NCI-H1417 (cell line): Measurements from ENCODE around the gene NRBP1.
"Not testable (repeated sequence)": the region's sequence is repeated elsewhere in the genome, so short reads cannot be mapped to it uniquely, and the experiment has no call there.

ENCODE experiments used
- DNase-seq, 3 experiments: peaks; one replicate each; lab custom pipeline; 2025; lab: John Stamatoyannopoulos, UW

The NRBP1 gene

DNA sequence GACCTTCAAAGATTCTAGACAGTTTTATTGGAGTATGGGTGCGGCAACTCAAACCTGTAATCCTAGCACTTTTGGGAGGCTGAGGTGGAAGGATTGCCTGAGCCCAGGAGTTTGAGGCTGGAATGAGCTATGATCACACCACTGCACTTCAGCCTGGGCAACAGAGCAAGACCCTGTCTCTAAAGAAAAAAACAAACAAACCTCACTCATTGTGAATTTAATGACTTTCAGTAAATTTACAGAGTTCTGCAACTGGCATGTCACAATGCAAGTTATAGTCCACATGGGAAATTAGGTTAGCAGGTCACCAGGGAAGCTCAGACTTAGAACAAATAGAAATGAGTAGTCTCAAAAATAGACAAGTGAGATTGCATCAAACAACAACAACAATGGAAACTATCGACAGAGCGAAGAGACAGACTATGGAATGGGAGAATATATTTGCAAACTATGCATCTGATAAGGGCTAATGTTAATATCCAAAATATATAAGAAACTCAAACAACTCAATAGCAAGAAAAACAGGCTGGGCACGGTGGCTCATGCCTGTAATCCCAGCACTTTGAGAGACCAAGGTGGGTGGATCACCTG lies 6.7 kb upstream of the NRBP1 start:
- DNase-seq: no peak

DNA sequence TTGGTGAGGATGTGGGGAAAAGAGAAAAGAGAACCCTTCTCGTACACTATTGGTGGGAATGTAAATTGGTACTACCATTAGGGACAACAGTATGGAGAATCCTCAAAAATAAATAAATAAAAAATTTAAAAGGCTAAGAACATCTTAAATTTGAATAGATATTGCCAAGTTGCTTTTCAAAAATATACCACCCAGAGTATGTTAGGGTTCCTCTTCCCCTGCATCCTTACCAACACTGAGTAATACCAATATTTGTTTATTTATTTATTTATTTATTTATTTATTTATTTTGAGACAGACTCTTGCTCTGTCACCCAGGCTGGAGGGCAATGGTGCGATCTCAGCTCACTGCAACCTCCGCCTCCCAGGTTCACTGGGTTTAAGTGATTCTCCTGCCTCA lies 5.5 kb upstream of the NRBP1 start:
- DNase-seq: no peak

DNA sequence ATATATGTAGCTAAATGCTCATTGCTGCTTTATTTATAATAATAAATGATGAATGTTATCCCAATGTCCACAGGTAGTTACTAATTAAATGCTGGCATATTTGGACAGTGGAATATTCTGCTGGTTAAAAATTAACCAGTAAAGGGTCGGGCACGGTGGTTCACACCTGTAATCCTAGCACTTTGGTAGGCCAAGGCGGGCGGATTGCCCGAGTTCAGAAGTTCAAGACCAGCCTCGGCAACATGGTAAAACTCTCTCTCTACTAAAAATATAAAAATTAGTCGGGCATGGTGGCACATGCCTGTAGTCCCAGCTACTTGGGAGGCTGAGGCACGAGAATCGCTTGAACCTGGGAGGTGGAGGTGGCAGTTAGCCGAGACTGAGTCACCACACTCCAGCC lies 3.4 kb upstream of the NRBP1 start:
- not testable (repeated sequence) for DNase-seq

DNA sequence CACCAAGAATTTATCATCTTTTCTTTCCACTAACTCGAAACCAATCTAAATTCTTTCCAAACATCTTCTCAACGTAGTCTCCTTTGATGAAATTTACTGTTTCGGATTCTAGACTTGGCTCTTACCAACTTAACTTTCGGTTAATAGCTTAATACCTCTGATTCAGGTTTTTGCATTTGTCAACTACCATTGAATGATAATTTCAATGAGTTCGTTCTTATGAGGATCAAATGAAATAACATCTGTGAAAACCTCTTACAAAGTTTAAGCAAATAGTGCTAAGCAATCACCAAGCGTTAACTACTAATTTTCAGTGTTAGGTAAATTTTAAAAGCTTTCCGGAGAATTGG lies 593 bp upstream of the NRBP1 start:
- DNase-seq: no peak

DNA sequence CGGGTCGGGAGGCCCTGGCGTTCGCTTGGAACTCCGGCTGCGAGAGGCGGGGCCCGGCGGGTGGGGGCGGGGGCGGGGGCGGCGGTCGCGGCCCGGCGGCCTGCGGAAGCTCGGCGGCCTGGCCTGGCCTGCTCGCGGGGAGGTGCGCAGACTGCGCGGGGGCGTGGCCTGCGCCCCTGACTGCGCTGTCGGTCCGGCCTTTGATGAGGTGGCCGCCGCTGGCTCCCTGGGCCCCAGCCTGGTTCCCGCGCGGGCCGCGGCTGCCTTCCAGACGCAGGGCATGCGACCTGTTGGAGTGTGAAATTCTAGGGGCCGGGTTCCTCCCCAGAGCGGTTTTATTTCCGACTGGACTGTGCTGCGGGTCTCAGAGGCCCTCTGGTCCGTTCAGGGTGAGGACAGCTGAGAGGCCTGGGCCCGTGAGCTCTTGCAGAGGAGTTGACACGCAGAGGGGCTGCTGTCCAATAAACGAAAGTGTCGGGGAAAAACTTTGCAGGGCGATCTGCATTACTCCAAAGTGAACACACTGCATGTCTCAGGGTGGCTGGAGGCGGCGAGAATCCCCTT lies 629 bp downstream of the NRBP1 start:
- DNase-seq: peak; percentile 79 to 90 (median 88)

DNA sequence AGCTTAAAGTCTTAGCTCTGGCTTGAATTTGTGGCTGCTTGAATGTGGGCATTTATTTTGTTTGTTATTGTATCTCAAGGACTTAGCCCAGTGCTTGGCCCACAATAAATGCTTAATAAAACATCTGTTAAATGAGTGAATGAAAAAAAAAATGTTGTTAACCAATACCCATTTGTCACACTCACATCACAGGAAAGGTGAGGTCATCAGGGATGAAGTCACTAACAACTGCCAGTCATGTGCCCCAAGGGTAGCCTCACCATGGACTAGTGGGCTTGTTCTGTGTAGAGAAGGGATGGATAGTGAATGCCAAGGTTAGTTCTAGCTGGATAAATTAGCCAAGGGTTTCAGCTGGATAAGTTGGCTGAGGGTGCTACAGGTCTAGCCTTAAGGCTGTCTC lies 3.0 kb downstream of the NRBP1 start:
- no peak for DNase-seq

DNA sequence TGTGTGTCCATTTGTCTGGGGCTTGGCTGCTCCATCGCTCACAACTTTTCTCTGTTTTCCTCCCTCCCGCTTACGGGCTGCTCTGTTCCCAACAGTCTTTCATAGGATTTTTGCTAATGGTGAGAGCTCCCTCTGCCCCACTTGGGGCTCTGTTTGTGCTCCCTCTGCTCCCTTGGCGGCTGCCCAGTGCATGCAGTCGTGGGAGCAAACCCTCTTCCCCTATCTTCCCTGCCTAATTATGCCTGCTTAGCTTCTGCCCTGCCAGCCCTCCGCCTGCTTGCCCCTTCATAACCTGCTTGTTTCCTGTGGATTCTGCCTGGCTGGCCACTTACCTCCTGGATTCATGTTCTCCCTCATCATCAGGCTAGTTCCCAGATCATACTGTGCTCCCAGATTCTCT lies 7.2 kb downstream of the NRBP1 start:
- DNase-seq: no peak

DNA sequence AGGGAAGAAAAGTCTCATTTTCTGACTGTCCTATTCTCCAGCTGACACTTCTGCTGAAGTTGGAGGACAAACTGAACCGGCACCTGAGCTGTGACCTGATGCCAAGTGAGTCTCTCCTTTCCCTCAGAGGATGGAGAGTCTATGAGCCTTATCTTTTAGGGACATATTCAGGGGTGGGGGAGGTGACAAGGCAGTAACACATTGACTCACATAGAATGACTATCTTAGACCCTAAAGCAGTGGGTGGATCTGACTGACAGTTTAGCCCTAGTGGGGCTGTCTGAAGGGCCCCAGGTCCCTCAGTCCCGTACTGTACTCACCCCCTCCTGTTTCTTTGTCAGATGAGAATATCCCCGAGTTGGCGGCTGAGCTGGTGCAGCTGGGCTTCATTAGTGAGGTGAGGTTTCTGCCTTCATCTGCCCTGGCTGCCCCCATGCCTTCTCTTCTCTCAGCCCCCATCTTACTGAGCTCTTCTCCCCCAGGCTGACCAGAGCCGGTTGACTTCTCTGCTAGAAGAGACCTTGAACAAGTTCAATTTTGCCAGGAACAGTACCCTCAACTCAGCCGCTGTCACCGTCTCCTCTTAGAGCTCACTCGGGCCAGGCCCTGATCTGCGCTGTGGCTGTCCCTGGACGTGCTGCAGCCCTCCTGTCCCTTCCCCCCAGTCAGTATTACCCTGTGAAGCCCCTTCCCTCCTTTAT lies 12.9 kb downstream of the NRBP1 start:
- DNase-seq: no peak

DNA sequence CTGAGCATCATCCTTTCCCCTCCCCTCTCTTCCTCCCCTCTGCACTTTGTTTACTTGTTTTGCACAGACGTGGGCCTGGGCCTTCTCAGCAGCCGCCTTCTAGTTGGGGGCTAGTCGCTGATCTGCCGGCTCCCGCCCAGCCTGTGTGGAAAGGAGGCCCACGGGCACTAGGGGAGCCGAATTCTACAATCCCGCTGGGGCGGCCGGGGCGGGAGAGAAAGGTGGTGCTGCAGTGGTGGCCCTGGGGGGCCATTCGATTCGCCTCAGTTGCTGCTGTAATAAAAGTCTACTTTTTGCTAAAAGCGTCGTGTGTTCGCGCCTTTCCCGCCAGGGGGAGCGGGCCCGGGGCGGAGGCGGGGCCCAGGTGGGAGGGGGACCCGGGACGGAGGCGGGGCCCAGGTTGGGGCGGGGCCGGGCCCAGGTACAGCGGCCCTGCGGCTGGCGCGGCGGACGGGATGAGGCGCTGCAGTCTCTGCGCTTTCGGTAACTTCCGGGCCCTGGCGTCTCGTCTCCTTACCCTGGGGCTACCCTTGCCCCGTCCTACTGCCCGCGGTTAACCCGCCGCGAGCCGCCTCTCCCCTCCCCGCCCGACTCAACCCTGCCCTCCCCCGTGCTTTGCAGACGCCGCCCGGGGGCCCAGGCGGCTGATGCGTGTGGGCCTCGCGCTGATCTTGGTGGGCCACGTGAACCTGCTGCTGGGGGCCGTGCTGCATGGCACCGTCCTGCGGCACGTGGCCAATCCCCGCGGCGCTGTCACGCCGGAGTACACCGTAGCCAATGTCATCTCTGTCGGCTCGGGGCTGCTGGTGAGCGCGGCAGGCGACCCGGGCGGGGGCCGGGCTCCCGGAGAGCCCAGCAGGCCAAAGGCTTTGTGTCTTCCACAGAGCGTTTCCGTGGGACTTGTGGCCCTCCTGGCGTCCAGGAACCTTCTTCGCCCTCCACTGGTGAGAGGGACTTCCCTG lies 13.8 kb downstream of the NRBP1 start, which contains the start of gene KRTCAP3:
Gene KRTCAP3 (plus strand): TSS at position 424 of the 962 bp plus-strand sequence. CDS start 32 bp downstream, at position 456.
- peak; percentile 64 to 81 (median 78) for DNase-seq

DNA sequence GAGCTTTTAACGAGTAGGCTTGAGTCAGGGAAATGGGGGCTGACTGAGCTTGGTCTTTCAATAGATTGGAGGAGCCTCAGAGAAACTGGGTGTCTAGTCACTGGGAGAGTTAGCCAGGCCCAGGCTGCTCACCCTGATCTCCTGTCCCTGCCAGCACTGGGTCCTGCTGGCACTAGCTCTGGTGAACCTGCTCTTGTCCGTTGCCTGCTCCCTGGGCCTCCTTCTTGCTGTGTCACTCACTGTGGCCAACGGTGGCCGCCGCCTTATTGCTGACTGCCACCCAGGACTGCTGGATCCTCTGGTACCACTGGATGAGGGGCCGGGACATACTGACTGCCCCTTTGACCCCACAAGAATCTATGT lies 14.5 kb downstream of the NRBP1 start:
- DNase-seq: no peak

DNA sequence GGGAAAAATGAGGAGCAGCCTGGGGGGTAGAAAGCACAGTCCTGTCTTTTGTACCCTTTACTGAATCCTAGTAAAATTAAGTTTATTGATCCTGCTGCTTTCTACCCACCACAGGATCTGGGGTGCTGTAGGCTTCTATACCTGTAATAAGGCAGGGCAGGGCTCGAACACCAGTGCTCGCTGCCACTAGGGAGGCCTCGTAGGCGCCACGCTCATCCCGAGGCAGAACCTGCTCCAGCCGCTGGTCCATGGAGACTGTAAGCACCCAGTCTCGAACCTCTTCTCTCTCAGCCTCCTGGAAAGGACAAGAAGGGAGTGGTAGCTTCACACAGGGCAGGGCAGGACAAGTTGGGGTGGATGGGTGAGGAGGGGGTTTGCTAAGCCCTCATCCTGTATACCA lies 16.7 kb downstream of the NRBP1 start:
- no peak for DNase-seq

DNA sequence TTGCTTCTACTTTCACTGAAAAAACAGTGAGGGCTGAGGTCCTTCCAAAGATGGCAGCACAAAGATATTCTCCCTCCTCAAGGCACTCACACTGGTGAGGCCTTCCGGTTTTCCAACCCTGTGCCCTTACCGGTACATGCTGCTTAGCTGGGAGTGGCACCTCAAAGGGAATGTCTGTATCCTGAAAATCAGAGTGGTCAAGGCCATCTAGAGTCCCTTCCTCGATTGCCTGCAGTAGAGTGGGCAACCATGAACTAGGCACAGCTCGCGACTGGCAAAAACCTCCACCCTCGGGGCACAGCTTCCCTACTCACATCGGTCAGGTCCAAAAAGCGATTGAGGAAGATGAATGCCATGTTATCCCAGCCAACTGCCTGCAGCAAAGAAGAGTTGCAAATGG lies 17.2 kb downstream of the NRBP1 start:
- no peak for DNase-seq

DNA sequence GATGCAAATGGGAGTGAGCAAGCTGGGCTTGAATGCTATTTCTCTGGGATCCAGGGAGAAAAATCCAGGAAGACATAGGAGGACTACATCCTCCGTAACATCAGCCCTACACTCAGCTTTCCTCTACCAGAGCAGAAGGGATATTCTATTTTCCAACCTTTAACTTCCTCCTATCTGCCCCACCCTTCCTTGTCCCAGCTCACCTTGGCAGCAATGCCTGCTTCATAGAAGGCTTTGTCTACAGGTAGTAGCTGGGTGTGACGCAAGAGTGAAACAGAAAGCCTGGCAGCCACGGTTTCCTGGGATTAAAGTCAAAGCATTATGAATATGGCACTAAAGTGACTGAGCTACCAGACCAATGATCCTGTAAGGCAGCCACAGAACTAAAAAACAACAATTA lies 17.6 kb downstream of the NRBP1 start:
- DNase-seq: peak in 1 of 3 experiments; percentile 16

DNA sequence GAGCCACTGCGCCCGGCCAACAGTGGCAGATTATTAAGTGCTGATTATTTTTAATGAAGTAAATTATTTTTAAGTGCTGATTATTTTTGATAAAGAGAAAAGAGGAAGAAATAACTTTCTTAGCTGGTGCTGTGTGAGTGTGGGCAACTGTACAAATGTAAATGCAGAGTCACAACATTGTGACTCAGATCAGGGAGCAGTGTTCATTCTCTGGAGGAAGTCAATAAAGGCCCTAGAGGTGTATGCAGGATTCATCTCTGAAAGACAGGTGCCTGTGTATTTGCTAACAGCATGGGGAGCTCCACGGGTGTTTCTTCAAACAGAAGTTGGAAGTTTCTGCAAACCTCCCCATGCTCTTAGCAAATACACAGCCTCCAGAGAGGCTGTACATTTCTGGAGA lies 19.9 kb downstream of the NRBP1 start:
- DNase-seq: peak in 2 of 3 experiments; percentile 28 to 72

DNA sequence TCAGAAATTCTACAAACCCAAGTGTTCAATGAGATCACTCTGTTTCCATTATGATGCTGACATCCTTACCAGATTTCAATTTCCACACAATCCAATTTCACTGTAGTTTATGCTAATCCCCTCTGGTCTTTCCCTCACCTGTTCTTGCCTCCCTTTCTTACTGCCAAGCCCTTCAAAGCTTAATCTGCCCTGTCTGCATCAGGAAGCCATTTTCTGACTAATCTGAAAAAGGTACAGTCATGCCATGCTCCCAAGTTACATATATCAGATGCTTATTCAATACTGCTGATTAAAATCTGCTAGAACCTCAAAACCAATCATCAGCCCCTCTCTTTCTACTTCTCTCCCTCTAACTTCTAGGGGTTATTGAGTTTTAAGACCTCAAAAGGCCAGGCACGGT lies 22.7 kb downstream of the NRBP1 start:
- DNase-seq: no peak

DNA sequence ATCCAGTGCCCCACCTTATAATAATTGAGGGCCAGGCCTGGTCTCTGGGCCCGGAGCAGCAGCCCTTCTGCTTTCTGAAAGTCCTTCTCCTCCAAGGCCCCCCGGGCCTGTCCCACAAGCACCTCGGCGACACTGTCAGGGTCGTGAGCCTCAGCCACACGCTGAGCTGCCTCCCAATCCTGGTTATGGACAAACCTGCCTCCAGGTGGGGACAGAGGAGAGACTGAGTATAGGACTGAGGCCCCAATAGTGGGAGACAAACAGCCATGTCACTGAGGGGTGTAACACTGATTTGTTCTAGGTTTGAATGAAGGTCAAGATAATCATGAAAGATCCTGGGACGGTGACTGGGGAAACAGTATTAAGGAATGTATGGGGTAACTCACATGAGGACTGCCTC lies 25.5 kb downstream of the NRBP1 start:
- no peak for DNase-seq

DNA sequence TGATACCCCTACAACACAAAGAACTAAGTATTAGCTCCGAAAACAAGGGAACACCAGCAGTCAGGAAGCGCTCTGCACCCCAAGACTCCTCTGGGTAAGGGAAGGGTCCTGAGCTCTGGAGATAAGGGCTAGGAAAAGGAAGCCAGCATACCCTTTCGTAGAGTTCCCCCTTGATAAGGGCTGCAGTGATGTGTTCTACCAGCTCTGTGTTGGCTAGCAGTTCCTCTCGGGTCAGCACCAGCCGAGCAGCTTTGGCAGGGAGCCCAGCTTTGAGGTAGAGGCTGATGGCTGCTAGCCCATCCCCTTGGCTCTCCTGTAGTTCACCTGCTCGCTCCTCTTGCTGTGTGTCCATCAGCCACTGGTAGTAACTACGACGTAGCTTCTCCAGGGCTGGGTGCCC lies 32.7 kb downstream of the NRBP1 start:
- DNase-seq: no peak

DNA sequence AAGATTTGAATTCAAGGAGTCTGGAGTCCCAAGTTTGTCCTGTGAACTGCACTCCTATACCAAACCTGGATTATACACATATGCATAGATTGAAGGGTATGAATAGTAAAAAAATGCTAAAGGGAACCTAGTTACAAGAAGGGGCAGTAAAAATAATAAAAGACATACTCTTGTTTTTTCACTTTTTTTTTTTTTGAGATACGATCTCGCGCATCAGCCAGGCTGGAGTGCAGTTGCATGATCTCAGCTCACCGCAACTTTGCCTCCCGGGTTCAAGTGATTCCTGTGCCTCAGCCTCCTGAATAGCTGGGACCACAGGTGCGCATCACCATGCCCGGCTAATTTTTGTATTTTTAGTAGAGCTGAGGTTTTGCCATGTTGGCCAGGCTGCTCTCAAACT lies 36.0 kb downstream of the NRBP1 start:
- no peak for DNase-seq

DNA sequence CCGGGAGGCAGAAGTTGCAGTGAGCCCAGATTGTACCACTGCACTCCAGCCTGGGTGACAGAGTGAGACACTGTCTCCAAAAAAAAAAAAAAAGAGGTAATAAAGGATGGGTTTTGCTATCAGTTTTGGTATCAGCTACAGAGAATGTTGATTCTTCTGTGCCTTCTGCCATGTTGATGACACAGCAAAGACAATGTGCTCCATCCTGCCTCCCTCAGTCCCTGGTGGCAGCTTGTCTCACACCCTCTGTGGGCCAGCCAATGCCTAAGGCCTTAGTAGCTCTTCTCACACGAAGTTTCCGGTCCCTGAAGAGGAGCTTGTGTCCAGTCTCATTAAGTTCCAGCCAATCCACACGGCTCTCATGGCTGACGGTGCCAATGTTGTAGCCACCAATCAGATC lies 43.5 kb downstream of the NRBP1 start:
- no peak for DNase-seq

DNA sequence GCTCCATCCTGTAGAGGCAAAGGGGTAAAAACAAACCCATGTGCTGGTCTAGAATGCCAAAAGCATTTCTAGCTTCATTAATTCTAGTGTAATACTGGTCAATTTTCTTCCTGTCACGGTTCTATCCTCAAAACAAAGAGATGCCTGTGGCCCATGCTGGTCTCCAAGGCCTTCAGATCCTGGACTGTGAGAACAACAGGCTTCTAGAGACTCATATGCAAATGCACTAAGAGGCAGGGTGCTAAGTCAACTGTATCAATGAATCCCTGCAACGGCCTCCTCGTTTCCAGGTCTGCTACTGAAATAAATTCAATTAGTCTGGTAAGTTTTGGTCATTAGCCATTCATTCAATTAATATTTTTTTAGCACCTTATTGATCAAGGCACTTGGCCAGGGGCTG lies 57.1 kb downstream of the NRBP1 start:
- no peak for DNase-seq

DNA sequence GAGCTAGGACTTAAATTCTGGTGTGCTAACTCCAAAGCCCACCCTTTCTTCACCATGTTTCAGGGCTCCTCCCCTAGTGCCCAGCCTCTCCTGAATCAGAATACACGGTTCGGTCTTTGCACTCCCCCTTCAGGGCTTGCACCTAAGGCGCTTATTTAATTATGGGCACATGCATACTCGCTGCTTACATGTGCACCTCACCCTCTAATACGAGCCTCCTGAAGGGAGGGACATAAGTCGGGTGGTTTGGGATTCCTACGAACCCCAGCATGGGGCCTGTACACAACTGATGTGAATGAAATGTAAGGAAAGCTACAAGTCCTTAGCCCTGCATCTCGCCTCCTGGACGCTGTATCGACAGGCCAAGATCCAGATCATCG lies 60.7 kb downstream of the NRBP1 start:
- DNase-seq: peak in 2 of 3 experiments; percentile 77 to 82

DNA sequence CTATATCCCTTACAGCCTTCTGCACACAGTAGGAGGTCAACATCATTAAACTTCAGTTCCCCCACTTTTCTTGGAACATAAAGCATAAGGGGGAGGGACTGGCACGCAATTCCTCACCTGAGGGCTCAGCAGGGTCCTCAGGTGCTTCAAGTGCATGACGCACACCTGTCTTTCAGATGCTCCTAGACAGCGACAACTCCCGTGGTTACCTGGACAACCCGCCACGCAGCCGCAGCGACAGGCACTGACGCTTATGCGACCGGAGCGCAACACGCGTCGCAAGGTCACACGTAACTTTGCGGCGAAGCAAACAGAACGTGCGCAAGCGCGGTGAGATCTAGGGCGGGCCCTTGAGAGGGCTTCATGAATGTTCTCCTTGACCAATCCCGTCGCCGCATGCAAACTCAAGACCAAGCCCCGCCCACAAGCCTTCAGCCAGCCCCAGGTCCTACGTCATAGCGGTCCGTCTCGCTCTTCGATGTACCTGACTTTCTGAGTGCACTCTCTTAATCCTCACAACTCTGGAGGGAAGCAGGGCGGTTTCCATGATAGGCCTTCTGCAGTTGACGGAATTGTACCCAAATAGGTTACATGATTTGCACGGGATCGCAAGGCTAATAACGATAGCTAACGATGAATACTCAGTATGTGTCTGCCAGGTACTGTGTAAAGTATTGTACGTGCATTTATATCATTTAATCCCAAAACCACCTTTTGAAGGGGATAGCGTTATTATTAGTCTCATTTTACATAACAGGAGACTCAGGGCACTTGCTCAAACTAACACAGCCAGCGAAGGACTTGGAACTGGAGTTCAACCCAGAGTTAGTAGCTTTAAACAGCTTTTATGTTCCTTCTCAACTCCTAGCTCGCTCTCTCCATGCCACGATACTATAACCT lies 61.3 kb downstream of the NRBP1 start, which contains the start of gene IFT172:
Gene IFT172 (minus strand): TSS at position 246 of the 900 bp plus-strand sequence. CDS start 90 bp downstream, at position 156.
- peak; percentile 100 for DNase-seq
